BE2C (cell line): Measurements from ENCODE around the gene FOXJ1.
A peak's percentile ranks its signal among the peaks of the same experiment; 100 is the strongest.

Experiments used
- DNase-seq: peaks from one replicate; pipeline ENCODE4 v3.0.0-alpha.2; 2020
- H3K27me3 ChIP-seq: fragments of 250-450 bp; sonication (Bioruptor Pico); 2 replicates; pipeline ENCODE4 v1.5.1; 2020; ENCODE audit warnings: mild to moderate bottlenecking
- H3K36me3 ChIP-seq: fragments of 250-450 bp; sonication (Bioruptor Pico); 2 replicates; pipeline ENCODE4 v1.5.1; 2020; ENCODE audit warnings: mild to moderate bottlenecking
- H3K4me1 ChIP-seq: fragments of 250-450 bp; sonication (Bioruptor Pico); 2 replicates; pipeline ENCODE4 v1.5.1; 2020
- H3K4me3 ChIP-seq: 2 replicates; pipeline ENCODE4 v1.5.1; 2011; ENCODE audit warnings: low read depth, low read length
- H3K9me3 ChIP-seq: fragments of 250-450 bp; sonication (Bioruptor Pico); 2 replicates; pipeline ENCODE4 v1.5.1; 2020
- CTCF ChIP-seq: IDR thresholded peaks from 2 replicates; pipeline ENCODE4 v1.5.1; 2012; ENCODE audit warnings: mild to moderate bottlenecking, low read depth, low read length

The FOXJ1 gene

GRCh38 chr17:76182016-76182764 lies 41.1 kb upstream of the FOXJ1 start:
- Histone ChIP-seq H3K27me3 (no peaks in the 10 kb centered on the region), H3K4me1 (peaks cover 3% of the 10 kb centered on the region; the same call in 1 of the 2 replicates), H3K36me3 (no peaks in the 10 kb centered on the region), H3K9me3 (no peaks in the 10 kb centered on the region), H3K4me3 (no peak overlapping the region)
- DNase-seq: peak; percentile 89
- TF ChIP-seq CTCF: peak; percentile 94

GRCh38 chr17:76179496-76180467 lies 38.7 kb upstream of the FOXJ1 start:
- no peak for DNase-seq
- H3K36me3 ChIP-seq: no peaks in the 10 kb centered on the region
- no peak overlapping the region for H3K4me3 ChIP-seq
- no peaks in the 10 kb centered on the region for H3K9me3 ChIP-seq
- peaks cover 3% of the 10 kb centered on the region; the same call in 1 of the 2 replicates for H3K4me1 ChIP-seq
- no peaks in the 10 kb centered on the region for H3K27me3 ChIP-seq
- TF ChIP-seq CTCF: no peak

GRCh38 chr17:76178124-76178523 lies 37.1 kb upstream of the FOXJ1 start:
- no peaks in the 10 kb centered on the region for H3K27me3 ChIP-seq
- H3K36me3 ChIP-seq: no peaks in the 10 kb centered on the region
- peaks cover 3% of the 10 kb centered on the region; the same call in 1 of the 2 replicates for H3K4me1 ChIP-seq
- H3K4me3 ChIP-seq: no peak overlapping the region
- H3K9me3 ChIP-seq: no peaks in the 10 kb centered on the region
- DNase-seq: no peak
- no peak for TF ChIP-seq CTCF

- Histone ChIP-seq H3K9me3 (no peaks in the 10 kb centered on the region), H3K27me3 (no peaks in the 10 kb centered on the region), H3K4me3 (no peak overlapping the region), H3K36me3 (no peaks in the 10 kb centered on the region), H3K4me1 (peaks cover 1% of the 10 kb centered on the region; the same call in 1 of the 2 replicates)
- no peak for TF ChIP-seq CTCF
- DNase-seq: no peak
Measured at GRCh38 chr17:76176701-76177574, 35.9 kb upstream of the FOXJ1 start.

- Histone ChIP-seq H3K4me1 (no peaks in the 10 kb centered on the region), H3K4me3 (no peak overlapping the region), H3K9me3 (no peaks in the 10 kb centered on the region), H3K27me3 (no peaks in the 10 kb centered on the region), H3K36me3 (no peaks in the 10 kb centered on the region)
- DNase-seq: no peak
- TF ChIP-seq CTCF: no peak
Measured at GRCh38 chr17:76174037-76174436, 33.0 kb upstream of the FOXJ1 start.
